GM13977 (cell line): ENCODE results near the gene COL26A1.

Experiments used
- DNase-seq: peaks from one replicate; pipeline ENCODE4 v3.0.0; 2012; ENCODE audit warnings: low spot score
- in situ Hi-C: fragments of 300-500 bp; cut with MboI; formaldehyde crosslinking; loops from one replicate; pipeline ENCODE4 v1.12.0; 2022; ENCODE audit warnings: low sequenced_read_pairs, low pct_unique_long_range_greater_than_20kb, mixed read lengths, inconsistent platforms; ENCODE audit not compliant: unreplicated experiment
- TF ChIP-seq, protein P1 (sequence below): IDR thresholded peaks from 2 replicates; pipeline ENCODE4 v1.5.1; 2012; ENCODE audit warnings: mild to moderate bottlenecking, control low read depth; ENCODE audit not compliant: insufficient read depth; ENCODE audit errors: extremely low read depth, missing control alignments

The COL26A1 gene

DNA sequence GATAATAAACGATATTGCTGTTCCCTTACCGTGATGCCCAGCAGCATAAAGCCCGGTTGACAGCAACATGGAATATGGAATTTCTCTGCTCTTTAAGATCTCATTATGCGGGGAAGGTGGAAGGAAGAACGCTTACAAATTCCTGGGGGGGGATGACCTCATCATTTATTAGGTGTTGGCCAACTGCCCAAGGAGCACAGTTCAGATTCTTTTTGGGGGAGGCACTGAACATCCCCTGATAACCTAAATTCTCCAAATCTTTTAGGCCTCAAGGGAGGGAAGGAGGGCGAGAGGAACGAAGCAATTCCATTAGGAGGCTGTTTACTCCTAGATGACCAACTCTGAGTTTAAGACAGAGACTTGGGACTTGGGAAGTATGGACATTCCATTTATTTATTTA, 5.2 kb upstream of the COL26A1 start:
- TF ChIP-seq, protein P1, sequence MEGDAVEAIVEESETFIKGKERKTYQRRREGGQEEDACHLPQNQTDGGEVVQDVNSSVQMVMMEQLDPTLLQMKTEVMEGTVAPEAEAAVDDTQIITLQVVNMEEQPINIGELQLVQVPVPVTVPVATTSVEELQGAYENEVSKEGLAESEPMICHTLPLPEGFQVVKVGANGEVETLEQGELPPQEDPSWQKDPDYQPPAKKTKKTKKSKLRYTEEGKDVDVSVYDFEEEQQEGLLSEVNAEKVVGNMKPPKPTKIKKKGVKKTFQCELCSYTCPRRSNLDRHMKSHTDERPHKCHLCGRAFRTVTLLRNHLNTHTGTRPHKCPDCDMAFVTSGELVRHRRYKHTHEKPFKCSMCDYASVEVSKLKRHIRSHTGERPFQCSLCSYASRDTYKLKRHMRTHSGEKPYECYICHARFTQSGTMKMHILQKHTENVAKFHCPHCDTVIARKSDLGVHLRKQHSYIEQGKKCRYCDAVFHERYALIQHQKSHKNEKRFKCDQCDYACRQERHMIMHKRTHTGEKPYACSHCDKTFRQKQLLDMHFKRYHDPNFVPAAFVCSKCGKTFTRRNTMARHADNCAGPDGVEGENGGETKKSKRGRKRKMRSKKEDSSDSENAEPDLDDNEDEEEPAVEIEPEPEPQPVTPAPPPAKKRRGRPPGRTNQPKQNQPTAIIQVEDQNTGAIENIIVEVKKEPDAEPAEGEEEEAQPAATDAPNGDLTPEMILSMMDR: no peak
- in situ Hi-C loops: no loop called here
- DNase-seq: no peak

DNA sequence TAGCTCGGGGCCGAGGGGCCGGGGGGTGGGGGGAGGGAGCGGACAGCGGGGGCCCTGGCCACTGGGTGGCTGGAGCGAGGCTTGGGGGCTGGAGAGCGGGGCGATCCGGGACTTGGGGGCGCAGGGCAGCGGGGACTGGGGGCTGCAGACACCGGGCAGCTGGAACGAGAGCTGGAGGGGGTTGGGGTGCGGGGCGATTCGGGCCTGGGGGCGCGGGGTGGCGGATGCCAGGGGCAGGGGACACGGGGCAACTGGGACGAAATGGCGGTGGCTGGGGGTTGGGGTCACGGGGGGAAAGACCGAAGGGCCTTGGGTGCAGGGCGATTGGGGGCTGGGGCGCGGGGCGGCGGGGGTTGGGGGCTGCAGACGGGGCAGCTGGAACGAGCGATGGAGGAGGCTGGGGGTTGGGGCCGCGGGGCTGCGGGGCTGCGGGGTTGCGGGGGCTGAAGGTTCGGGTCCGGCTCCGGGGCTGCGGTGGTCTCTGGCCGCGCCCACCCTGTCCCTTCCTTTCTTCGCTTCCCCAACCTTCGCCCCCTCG, 590 bp downstream of the COL26A1 start:
- in situ Hi-C loops: no loop called here
- TF ChIP-seq, protein P1: no peak
- no peak for DNase-seq

DNA sequence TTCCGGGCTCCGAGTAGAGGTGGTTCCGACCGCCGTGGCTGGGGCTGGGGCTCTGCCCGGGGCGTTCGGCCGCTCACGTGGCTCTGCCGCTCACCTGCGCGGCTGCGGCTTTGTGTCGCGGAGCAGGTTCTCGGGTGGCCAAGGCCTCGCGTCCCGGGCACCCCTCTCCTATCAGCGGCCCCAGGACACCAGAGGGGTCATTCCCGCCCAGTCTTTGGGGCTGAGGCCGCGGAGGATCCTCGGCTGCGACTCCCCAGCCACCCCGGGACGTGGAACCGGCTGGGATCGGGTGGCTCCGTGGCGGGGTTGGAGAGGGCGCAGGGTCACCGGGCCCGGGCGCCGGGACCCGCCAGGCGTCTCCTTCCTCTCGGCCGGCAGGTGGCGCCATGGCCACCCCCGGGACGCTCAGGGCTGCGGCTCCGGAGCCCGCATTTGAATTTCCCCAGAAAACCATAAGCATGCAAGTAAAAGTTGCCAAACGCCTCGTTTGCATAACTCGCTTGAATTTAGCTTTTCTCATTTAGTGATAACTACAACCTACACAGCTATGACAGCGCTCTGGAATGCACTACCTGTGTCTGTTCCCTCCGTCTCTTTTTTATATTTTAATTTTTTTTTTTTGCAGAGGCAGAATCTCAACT, 1.2 kb downstream of the COL26A1 start:
- TF ChIP-seq, protein P1: peak; percentile 83
- in situ Hi-C loops: no loop called here
- peak; percentile 91 for DNase-seq

DNA sequence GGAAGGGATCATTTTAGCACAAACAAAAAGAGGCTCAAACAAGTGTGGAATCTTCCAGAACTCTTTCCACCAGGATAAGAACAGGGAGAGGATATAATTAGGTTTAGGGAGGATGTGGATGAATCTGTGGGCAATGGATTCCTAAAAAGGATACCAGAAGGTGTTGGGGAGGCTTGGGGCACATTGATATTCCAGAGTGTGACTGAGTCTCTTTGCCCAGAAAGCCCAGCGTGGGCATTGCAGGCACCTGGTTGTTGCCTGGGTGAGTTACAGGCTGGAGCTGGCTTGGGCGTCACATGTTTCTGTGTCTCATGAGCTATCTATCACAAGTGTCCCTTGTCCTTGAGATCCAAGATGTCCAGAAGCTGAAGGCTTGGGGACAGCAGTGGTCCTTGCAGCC, 3.3 kb downstream of the COL26A1 start:
- DNase-seq: no peak
- in situ Hi-C loops: no loop called here
- TF ChIP-seq, protein P1: no peak

DNA sequence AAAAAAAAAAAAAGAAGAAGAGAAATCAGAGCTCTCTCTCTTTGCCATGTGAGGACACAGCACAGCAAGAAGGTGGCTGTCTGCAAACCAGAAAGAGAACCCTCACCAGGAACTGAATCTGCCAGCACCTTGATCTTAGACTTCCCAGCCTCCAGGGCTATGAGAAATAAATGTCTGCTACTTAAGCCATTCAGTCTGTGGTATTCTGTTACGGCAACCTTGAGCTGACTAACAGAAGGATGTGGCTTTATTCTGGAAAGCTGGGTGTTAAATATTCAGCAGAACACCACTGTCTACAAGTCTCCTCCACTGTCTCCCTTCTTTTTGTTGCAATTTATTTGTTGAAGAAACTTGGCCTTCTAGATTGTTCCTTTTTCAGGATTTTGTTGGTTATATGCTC, 5.0 kb downstream of the COL26A1 start:
- DNase-seq: no peak
- in situ Hi-C loops: no loop called here
- TF ChIP-seq, protein P1: no peak

DNA sequence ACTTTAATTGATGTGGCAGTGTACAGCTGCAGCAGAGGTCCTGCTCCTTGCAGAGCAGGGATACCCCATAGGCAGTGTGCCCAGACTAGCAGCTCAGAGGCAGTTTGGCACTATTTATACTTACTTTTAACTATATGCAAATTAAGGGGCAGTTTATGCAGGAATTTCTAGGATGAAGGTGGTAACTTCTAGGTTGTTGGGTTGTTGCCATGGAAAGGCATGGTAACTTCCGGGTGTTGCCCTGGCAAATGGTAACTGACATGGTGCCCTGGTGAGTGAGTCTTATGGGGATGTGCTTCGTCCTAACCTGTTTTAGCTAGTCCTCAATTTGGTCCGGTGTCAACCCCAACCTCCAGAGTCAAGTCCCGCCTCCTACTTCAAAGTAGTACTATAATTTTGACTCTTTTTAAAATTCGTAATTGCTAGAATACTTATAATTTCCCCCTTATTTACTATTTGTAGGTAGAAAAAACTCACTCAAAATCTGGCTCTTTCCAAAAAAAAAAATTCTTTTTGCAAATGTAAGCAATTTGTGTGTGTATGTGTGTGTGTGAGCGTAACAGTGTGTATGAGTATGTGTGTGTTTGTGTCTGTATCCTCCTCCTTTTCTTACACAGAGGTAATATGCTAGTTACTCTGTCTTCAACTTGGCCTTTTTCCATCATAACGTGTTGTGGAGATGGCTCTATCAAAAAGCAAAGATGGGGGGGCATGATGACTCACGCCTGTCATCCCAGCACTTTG, 5.9 kb downstream of the COL26A1 start:
- in situ Hi-C loops: no loop called here
- TF ChIP-seq, protein P1: no peak
- no peak for DNase-seq
